A549 (cell line): ENCODE data around the gene LRIG1. TPM values are rescaled to one million over a fixed set of nuclear protein-coding genes. Genes with fewer than 3 reads are reported as not detected.

ENCODE experiments used
- ATAC-seq, 2 experiments: fragments of 200-7000 bp in 1 of 2; fragments of >200 bp in 1 of 2; cut with Nextera tagmentation in 1 of 2; cut with Tn5 transposase in 1 of 2; 3 replicates each; pipeline versions ENCODE4 v1.8.0 to v1.9.1; 2018 to 2020; ENCODE audit warnings: mild to moderate bottlenecking in 1 of 2, moderate library complexity in 1 of 2
- CTCF ChIA-PET: fragments of 300-600 bp; sonication (Branson Sonifier 250); formaldehyde crosslinking; extraction: SDS; loops from one replicate; lab custom pipeline; 2021; ENCODE audit warnings: antibody characterized with exemption, inconsistent platforms; lab: Yijun Ruan, JAX
- POLR2A ChIA-PET: fragments of 350-600 bp; formaldehyde crosslinking; extraction: SDS; loops from one replicate; lab custom pipeline; 2021; ENCODE audit warnings: antibody characterized with exemption, inconsistent platforms; lab: Yijun Ruan, JAX
- DNase-seq, 2 experiments: peaks; one replicate each; pipeline versions ENCODE4 v3.0.0 to v3.0.0-alpha.2; 2011 to 2016; ENCODE audit warnings: low read depth in 1 of 2, low spot score in 1 of 2
- FAIRE-seq: peaks from 2 replicates; lab custom pipeline; 2011; peaks lifted over from hg19 to GRCh38; lab: Jason Lieb, UNC
- H3K27ac ChIP-seq, 2 experiments: fragments of >200 bp; sonication (Bioruptor Twin); formaldehyde crosslinking; 3 replicates each; pipeline ENCODE4 v1.5.1; 2016 to 2017
- H3K4me1 ChIP-seq: fragments of >200 bp; sonication (Bioruptor Twin); formaldehyde crosslinking; 3 replicates; pipeline ENCODE4 v1.6.1; 2016
- H3K4me2 ChIP-seq: fragments of >200 bp; sonication (Bioruptor Twin); formaldehyde crosslinking; 3 replicates; pipeline ENCODE4 v1.6.1; 2016
- H3K4me3 ChIP-seq: fragments of >200 bp; sonication (Bioruptor Twin); formaldehyde crosslinking; 3 replicates; pipeline ENCODE4 v1.5.1; 2016
- H3K9me3 ChIP-seq: fragments of >200 bp; sonication (Bioruptor Twin); formaldehyde crosslinking; 3 replicates; pipeline ENCODE4 v1.6.1; 2016
- CTCF ChIP-seq: fragments of >200 bp; sonication (Bioruptor Twin); formaldehyde crosslinking; IDR thresholded peaks from 3 replicates; pipeline ENCODE4 v1.5.1; 2016
- EHMT2 ChIP-seq: fragments of 200-600 bp; sonication (generic); IDR thresholded peaks from 2 replicates; pipeline ENCODE4 v1.6.1; 2016; ENCODE audit warnings: antibody characterized with exemption, low read depth, mild to moderate bottlenecking, moderate library complexity
- HOXB5 ChIP-seq: fragments of 250-450 bp; sonication (Bioruptor Pico); IDR thresholded peaks from 2 replicates; pipeline ENCODE4 v1.5.0; 2020; ENCODE audit warnings: mild to moderate bottlenecking, moderate library complexity
- POLR2A ChIP-seq: IDR thresholded peaks from 2 replicates; pipeline ENCODE4 v1.6.1; 2012; ENCODE audit warnings: mild to moderate bottlenecking, low read length
- POLR2AphosphoS2 ChIP-seq: conservative IDR thresholded peaks from 2 replicates; pipeline ENCODE4 v1.6.1; 2012; ENCODE audit warnings: low read length, improper control_type of control experiment, inconsistent platforms
- RCOR1 ChIP-seq: fragments of 150-350 bp; IDR thresholded peaks from 2 replicates; pipeline ENCODE4 v1.6.1; 2014; ENCODE audit warnings: antibody characterized with exemption, low read length, low read depth
- REST ChIP-seq: fragments of 200-600 bp; sonication (generic); IDR thresholded peaks from 2 replicates; pipeline ENCODE4 v1.6.1; 2016; ENCODE audit warnings: antibody characterized with exemption, mild to moderate bottlenecking, moderate library complexity
- RFX5 ChIP-seq: fragments of 450-650 bp; IDR thresholded peaks from 2 replicates; pipeline ENCODE4 v1.7.1; 2014; ENCODE audit warnings: antibody characterized with exemption, mild to moderate bottlenecking, moderate library complexity
- RNF2 ChIP-seq: fragments of 200-600 bp; sonication (generic); IDR thresholded peaks from 2 replicates; pipeline ENCODE4 v1.6.1; 2016; ENCODE audit warnings: low read depth, mild to moderate bottlenecking, antibody characterized with exemption, moderate library complexity, borderline replicate concordance
- SREBF2 ChIP-seq: fragments of 450-650 bp; IDR thresholded peaks from 2 replicates; pipeline ENCODE4 v1.6.1; 2014; ENCODE audit warnings: mild to moderate bottlenecking, moderate library complexity
- ZNF302 ChIP-seq: fragments of 250-450 bp; sonication (Bioruptor Pico); IDR thresholded peaks from 2 replicates; pipeline ENCODE4 v1.9.0; 2021; ENCODE audit warnings: inconsistent platforms, mild to moderate bottlenecking, moderate library complexity
- ZSCAN20 ChIP-seq: fragments of 250-450 bp; sonication (Bioruptor Pico); IDR thresholded peaks from 2 replicates; pipeline ENCODE4 v1.8.0; 2022; ENCODE audit warnings: mild to moderate bottlenecking, moderate library complexity
- WGBS: methylation state at CpG from one replicate; pipeline ENCODE4 v1.1.6; 2017; ENCODE audit errors: missing lambda C conversion rate; 5-methylcytosine and 5-hydroxymethylcytosine counted together
- polyA plus RNA-seq, 4 experiments: library from polyadenylated mRNA; depleted of rRNA in 3 of 4; stranded (reverse); fragments of >200 nt; fragmentation: RNase III in 1 of 4; extraction: RNeasy Plus Mini Kit Qiagen cat#74134 plus additional on column Dnase treatment in 1 of 4; gene quantifications; 2 replicates in 3 of 4; 3 replicates in 1 of 4; pipeline ENCODE4 v1.2.3, GENCODE V29; 2011 to 2017
- TF ChIP-seq, protein P1 (sequence below): fragments of 150-350 bp; IDR thresholded peaks from 2 replicates; pipeline ENCODE4 v1.6.1; 2014; ENCODE audit warnings: low read depth, mild to moderate bottlenecking, low read length
- TF ChIP-seq, protein P2 (sequence below): IDR thresholded peaks from 2 replicates; pipeline ENCODE4 v1.6.1; 2012; ENCODE audit warnings: low read depth, borderline replicate concordance

Gene LRIG1
- polyA plus RNA-seq, 2 of the 4 experiments (the other 2 are of a cell fraction): 1.8 to 6.2 TPM

DNA sequence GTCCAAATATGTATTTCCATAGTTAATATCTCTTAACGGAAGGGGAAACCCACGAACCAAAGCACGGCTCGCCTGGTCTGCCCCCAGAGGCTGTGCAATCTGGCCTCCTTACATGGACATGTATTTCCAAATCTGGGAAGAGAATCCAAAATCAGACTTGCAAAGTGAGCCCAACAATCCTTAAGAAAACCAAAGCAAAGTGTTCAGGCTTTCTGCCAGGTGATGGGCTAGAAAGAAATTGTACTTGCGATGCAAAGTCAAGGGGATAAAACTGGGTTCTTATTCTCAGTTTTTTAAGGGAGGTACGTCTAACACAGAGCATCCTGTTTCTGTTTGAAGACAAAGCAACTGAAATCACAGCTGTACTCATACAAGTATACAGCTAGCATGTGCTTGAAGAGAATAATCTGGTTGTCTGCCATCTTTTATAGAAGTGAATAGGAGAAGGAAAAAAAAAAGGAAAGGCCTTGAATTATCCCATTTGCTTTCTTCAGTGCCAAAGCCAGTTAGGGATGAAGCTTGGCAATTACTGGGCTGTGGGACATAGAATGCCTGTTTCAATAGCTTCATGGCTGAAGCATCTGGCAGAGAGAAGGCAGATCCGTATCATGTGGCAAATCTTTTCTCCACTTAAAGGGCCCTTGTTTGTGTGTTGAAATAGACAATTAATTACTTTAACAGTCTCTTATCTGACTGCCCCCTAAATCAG is 48.4 kb downstream of the LRIG1 start:
- no peaks in the 10 kb centered on the region for H3K4me1 ChIP-seq
- H3K4me3 ChIP-seq: no peak overlapping the region
- H3K4me2 ChIP-seq: no peak overlapping the region
- ChIA-PET POLR2A (no interaction called here), CTCF (interaction anchor here (1.3 kb wide), 1 partner anchor 45 kb away, joined by 4 read pairs; no protein-coding TSS in a partner anchor)
- no peak for DNase-seq
- no peak for FAIRE-seq
- no peak for TF ChIP-seq REST
- H3K9me3 ChIP-seq: no peaks in the 10 kb centered on the region
- 85% methylated on average over 7 of the region's 7 CpGs for WGBS
- no peak overlapping the region for H3K27ac ChIP-seq
- no peak for ATAC-seq

- 78% methylated on average over 6 of the region's 6 CpGs for WGBS
- Histone ChIP-seq H3K4me1 (no peaks in the 10 kb centered on the region), H3K4me3 (no peak overlapping the region), H3K9me3 (no peaks in the 10 kb centered on the region), H3K27ac (no peak overlapping the region), H3K4me2 (no peak overlapping the region)
- FAIRE-seq (no peak), DNase-seq (no peak), ATAC-seq (no peak)
- CTCF ChIA-PET: interaction anchor here (1.3 kb wide), 1 partner anchor 44 kb away, joined by 4 read pairs; no protein-coding TSS in a partner anchor
- POLR2A ChIA-PET: no interaction called here
- TF ChIP-seq RCOR1: no peak
- TF ChIP-seq POLR2AphosphoS2: no peak
- no peak for TF ChIP-seq POLR2A
- no peak for TF ChIP-seq EHMT2
Observed at GRCh38 chr3:66451766-66452165, 49.1 kb downstream of the LRIG1 start.

- ChIA-PET CTCF (no interaction called here), POLR2A (no interaction called here)
- TF ChIP-seq ZNF302 (CRISPR knock-in tag) (no peak), CTCF (no peak), REST (no peak), RNF2 (no peak), HOXB5 (no peak), RFX5 (no peak), ZSCAN20 (CRISPR knock-in tag) (no peak), SREBF2 (no peak)
- TF ChIP-seq, protein P1, sequence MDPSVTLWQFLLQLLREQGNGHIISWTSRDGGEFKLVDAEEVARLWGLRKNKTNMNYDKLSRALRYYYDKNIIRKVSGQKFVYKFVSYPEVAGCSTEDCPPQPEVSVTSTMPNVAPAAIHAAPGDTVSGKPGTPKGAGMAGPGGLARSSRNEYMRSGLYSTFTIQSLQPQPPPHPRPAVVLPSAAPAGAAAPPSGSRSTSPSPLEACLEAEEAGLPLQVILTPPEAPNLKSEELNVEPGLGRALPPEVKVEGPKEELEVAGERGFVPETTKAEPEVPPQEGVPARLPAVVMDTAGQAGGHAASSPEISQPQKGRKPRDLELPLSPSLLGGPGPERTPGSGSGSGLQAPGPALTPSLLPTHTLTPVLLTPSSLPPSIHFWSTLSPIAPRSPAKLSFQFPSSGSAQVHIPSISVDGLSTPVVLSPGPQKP: no peak
- TF ChIP-seq, protein P2, sequence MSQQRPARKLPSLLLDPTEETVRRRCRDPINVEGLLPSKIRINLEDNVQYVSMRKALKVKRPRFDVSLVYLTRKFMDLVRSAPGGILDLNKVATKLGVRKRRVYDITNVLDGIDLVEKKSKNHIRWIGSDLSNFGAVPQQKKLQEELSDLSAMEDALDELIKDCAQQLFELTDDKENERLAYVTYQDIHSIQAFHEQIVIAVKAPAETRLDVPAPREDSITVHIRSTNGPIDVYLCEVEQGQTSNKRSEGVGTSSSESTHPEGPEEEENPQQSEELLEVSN: no peak
- no peaks in the 10 kb centered on the region for H3K4me1 ChIP-seq
- no peak overlapping the region for H3K27ac ChIP-seq
- ATAC-seq (no peak), FAIRE-seq (no peak), DNase-seq (no peak)
- H3K9me3 ChIP-seq: no peaks in the 10 kb centered on the region
- H3K4me2 ChIP-seq: no peak overlapping the region
- H3K4me3 ChIP-seq: no peak overlapping the region
- WGBS: 73% methylated on average over 4 of the region's 4 CpGs
Observed at GRCh38 chr3:66450390-66451022, 50.3 kb downstream of the LRIG1 start.
